ENCODE results near the gene EFCAB12.

Gene EFCAB12

GRCh38 chr3:129461022-129461421, 32.6 kb upstream of the EFCAB12 start:
- FAIRE-seq (no peak), DNase-seq (ENCODE audit: insufficient read length, low spot score) (no peak)
- TF ChIP-seq, protein P1, sequence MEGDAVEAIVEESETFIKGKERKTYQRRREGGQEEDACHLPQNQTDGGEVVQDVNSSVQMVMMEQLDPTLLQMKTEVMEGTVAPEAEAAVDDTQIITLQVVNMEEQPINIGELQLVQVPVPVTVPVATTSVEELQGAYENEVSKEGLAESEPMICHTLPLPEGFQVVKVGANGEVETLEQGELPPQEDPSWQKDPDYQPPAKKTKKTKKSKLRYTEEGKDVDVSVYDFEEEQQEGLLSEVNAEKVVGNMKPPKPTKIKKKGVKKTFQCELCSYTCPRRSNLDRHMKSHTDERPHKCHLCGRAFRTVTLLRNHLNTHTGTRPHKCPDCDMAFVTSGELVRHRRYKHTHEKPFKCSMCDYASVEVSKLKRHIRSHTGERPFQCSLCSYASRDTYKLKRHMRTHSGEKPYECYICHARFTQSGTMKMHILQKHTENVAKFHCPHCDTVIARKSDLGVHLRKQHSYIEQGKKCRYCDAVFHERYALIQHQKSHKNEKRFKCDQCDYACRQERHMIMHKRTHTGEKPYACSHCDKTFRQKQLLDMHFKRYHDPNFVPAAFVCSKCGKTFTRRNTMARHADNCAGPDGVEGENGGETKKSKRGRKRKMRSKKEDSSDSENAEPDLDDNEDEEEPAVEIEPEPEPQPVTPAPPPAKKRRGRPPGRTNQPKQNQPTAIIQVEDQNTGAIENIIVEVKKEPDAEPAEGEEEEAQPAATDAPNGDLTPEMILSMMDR (IDR thresholded peaks at IDR 0.05; ENCODE audit: insufficient read depth, missing control alignments), result no peak

DNA sequence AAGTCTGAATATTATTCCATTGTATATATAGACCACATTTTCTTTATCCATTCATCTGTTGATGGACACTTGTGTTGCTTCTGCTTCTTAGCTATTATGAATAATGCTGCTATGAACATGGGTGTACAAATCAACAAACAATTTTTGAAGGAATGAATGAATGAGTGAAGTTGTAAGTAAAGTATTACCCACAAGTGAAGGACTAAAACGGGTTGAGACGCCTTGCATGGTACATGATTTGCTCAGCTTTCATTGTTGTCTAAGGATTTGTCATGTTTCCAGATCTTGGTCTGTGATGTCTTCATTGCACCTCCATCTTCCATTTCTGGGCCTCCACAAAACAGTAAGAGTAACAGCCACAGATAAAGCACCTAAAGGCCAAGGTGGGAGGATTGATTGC, 32.1 kb upstream of the EFCAB12 start:
- no peak for FAIRE-seq
- no peak for DNase-seq (ENCODE audit: insufficient read length, low spot score)
- TF ChIP-seq, protein P1 (IDR thresholded peaks at IDR 0.05; ENCODE audit: insufficient read depth, missing control alignments), result no peak

DNA sequence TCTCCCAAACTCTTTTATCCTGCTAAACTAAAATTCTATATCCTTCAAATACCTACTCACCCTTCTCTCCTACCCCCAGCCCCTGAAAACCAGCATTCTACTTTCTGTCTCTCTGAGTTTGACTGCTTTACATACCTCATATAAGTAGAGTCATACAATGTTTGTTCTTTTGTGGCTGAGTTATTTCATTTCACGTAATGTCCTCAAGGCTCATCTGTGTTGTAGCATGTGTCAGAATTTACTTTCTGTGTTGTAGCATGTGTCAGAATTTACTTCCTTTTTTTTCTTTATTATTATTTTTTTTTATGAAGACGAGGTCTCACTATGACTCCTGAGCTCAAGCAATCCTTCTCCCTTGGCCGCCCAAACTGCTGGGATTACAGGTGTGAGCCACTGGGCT, 31.7 kb upstream of the EFCAB12 start:
- DNase-seq (ENCODE audit: insufficient read length, low spot score), result no peak
- TF ChIP-seq, protein P1 (IDR thresholded peaks at IDR 0.05; ENCODE audit: insufficient read depth, missing control alignments), result no peak
- no peak for FAIRE-seq

DNA sequence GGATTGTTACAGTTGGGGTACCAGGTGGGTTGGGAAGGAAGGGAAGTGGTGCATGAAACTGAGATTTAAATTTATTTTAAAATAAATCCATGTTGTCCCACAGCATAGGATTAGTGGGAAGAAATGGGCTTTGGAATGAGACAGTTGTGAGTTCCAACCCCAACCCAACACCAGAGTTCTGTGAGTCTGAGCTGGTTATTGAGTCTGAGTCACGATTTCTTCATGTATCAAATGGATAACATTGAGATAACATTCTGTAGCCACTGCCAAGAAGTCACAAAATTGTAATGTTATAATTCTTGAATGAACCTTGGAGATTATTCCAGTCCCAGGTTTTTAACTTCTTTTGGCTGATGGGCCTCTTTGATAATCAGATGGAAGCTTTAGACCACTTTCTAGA, 25.3 kb upstream of the EFCAB12 start:
- no peak for FAIRE-seq
- TF ChIP-seq, protein P1 (IDR thresholded peaks at IDR 0.05; ENCODE audit: insufficient read depth, missing control alignments), result no peak
- DNase-seq (ENCODE audit: insufficient read length, low spot score), result no peak

- FAIRE-seq (peak; percentile 66), DNase-seq (ENCODE audit: insufficient read length, low spot score) (no peak)
- TF ChIP-seq, protein P1 (IDR thresholded peaks at IDR 0.05; ENCODE audit: insufficient read depth, missing control alignments), result no peak
Measured at GRCh38 chr3:129449279-129450115, 21.1 kb upstream of the EFCAB12 start.

GRCh38 chr3:129448186-129448895, 19.9 kb upstream of the EFCAB12 start:
- TF ChIP-seq, protein P1 (IDR thresholded peaks at IDR 0.05; ENCODE audit: insufficient read depth, missing control alignments), result no peak
- DNase-seq (ENCODE audit: insufficient read length, low spot score), result no peak
- FAIRE-seq, result no peak

DNA sequence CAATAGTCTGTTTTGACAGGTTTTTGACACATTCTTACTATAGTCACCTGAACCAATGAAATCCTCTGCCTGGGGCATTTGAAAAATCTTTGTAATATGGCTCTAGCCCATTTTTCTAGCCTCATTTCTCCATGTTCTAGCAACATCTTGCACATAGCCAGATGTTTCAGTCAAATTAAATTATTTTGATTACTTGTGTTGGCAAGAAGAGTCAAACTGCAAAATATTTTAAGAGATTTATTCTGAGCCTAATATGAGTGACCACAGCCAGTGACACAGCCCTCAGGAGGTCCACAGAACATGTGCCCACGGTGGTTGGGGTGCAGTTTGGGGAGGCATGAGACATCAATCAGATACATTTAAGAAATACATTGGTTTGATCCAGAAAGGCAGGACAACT, 18.5 kb upstream of the EFCAB12 start:
- FAIRE-seq (no peak), DNase-seq (ENCODE audit: insufficient read length, low spot score) (no peak)
- TF ChIP-seq, protein P1 (IDR thresholded peaks at IDR 0.05; ENCODE audit: insufficient read depth, missing control alignments), result no peak

All from D721Med (cell line).